ENCODE results near the gene SCNN1B. TPM values are rescaled to one million over a fixed set of nuclear protein-coding genes. Genes with fewer than 3 reads are reported as not detected.

Gene SCNN1B
- total RNA-seq, 6 experiments from 2014 or later, result not detected

- DNase-seq, result peak; percentile 86
- H3K4me1 Mint-ChIP-seq (ENCODE audit: low read depth), result peaks cover 23% of the 10 kb centered on the region
- TF ChIP-seq, protein P1, sequence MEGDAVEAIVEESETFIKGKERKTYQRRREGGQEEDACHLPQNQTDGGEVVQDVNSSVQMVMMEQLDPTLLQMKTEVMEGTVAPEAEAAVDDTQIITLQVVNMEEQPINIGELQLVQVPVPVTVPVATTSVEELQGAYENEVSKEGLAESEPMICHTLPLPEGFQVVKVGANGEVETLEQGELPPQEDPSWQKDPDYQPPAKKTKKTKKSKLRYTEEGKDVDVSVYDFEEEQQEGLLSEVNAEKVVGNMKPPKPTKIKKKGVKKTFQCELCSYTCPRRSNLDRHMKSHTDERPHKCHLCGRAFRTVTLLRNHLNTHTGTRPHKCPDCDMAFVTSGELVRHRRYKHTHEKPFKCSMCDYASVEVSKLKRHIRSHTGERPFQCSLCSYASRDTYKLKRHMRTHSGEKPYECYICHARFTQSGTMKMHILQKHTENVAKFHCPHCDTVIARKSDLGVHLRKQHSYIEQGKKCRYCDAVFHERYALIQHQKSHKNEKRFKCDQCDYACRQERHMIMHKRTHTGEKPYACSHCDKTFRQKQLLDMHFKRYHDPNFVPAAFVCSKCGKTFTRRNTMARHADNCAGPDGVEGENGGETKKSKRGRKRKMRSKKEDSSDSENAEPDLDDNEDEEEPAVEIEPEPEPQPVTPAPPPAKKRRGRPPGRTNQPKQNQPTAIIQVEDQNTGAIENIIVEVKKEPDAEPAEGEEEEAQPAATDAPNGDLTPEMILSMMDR (IDR thresholded peaks at IDR 0.05), result no peak
- H3K27me3 Mint-ChIP-seq (ENCODE audit: insufficient read depth), result 0 out of 2 replicates have a peak, but pooled peaks cover 2% of the 10 kb centered on the region
- no peaks in the 10 kb centered on the region for H3K36me3 Mint-ChIP-seq (ENCODE audit: low read depth)
- no peaks in the 10 kb centered on the region for H3K9me3 Mint-ChIP-seq
- H3K27ac Mint-ChIP-seq, result peak overlapping the region; percentile 67
- peak overlapping the region; percentile 13 for H3K4me3 Mint-ChIP-seq
These were observed 16.0 kb upstream of the SCNN1B start for GRCh38 chr16:23286131-23286532.

DNA sequence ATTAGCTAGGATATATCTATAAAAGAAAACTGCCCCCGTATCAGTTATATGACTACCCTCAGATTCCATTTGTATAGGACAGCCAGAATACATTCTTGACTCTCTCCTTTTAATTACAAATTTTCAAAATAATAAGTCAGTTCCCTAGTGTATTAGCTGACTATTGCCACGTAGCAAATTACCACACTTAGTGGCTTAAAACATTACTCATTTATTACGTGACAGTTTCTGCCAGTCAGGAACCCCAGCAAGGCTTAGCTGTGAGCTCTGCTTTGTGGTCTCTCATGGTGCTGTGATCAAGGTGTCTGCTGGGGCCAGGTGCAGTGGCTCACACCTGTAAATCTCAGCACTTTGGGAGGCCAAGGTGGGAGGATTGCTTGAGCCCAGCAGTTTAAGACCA is 13.9 kb upstream of the SCNN1B start:
- Mint-ChIP-seq H3K27ac (no peak overlapping the region), H3K9me3 (no peaks in the 10 kb centered on the region), H3K36me3 (ENCODE audit: low read depth) (no peaks in the 10 kb centered on the region), H3K4me3 (no peak overlapping the region), H3K4me1 (ENCODE audit: low read depth) (peaks cover 25% of the 10 kb centered on the region), H3K27me3 (ENCODE audit: insufficient read depth) (peaks cover 4% of the 10 kb centered on the region; the same call in 1 of the 2 replicates)
- TF ChIP-seq, protein P1 (IDR thresholded peaks at IDR 0.05), result no peak
- no peak for DNase-seq

DNA sequence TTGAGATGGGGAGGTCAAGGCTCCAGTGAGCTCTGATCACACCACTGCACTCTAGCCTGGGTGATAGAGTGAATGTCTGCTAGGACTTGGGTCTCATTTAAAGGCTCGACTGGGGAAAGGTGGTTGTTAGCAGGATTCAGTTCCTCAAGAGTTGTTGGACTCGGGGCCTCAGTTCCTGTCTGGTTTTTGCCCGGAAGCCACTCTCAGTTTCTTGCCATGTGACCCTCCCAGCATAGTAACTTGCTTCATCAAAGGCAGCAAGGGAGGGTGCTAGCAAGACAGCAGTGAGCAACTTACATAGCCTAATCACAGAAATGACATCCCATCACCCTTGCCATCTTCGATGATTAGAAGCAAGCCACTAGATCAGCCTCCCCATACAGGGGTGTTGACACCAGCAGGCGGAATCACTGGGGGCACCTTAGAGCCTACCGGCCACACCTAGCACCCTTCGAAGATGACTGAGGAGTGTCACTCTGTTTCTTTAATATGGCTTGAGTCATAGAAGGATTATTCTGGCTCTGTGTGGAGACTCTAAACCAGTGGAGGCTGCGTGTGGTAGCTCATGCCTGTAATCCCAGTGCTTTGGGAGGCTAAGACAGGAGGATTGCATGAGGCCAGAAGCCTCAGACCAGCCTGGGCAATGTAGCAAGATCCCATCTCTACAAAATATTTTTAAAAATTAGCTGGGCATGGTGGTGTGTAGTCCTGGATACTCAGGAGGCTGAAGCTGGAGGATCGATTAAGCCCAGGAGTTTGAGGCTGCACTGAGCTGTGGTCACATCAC is 13.2 kb upstream of the SCNN1B start:
- H3K4me1 Mint-ChIP-seq (ENCODE audit: low read depth), result peaks cover 27% of the 10 kb centered on the region
- no peak overlapping the region for H3K4me3 Mint-ChIP-seq
- H3K27ac Mint-ChIP-seq, result no peak overlapping the region
- H3K27me3 Mint-ChIP-seq (ENCODE audit: insufficient read depth), result peaks cover 4% of the 10 kb centered on the region; the same call in 1 of the 2 replicates
- no peaks in the 10 kb centered on the region for H3K36me3 Mint-ChIP-seq (ENCODE audit: low read depth)
- no peaks in the 10 kb centered on the region for H3K9me3 Mint-ChIP-seq
- TF ChIP-seq, protein P1 (IDR thresholded peaks at IDR 0.05), result no peak
- DNase-seq, result no peak

GRCh38 chr16:23290189-23291062 is 11.7 kb upstream of the SCNN1B start:
- Mint-ChIP-seq H3K4me3 (no peak overlapping the region), H3K4me1 (ENCODE audit: low read depth) (peaks cover 19% of the 10 kb centered on the region), H3K27ac (no peak overlapping the region), H3K36me3 (ENCODE audit: low read depth) (no peaks in the 10 kb centered on the region), H3K9me3 (no peaks in the 10 kb centered on the region), H3K27me3 (ENCODE audit: insufficient read depth) (peaks cover 4% of the 10 kb centered on the region; the same call in 1 of the 2 replicates)
- TF ChIP-seq, protein P1 (IDR thresholded peaks at IDR 0.05), result no peak
- no peak for DNase-seq

GRCh38 chr16:23293016-23293415 is 9.1 kb upstream of the SCNN1B start:
- DNase-seq, result no peak
- Mint-ChIP-seq H3K4me1 (ENCODE audit: low read depth) (0 out of 2 replicates have a peak, but pooled peaks cover 9% of the 10 kb centered on the region), H3K27me3 (ENCODE audit: insufficient read depth) (peaks cover 6% of the 10 kb centered on the region; the same call in 1 of the 2 replicates), H3K36me3 (ENCODE audit: low read depth) (no peaks in the 10 kb centered on the region), H3K27ac (no peak overlapping the region), H3K9me3 (no peaks in the 10 kb centered on the region), H3K4me3 (no peak overlapping the region)
- TF ChIP-seq, protein P1 (IDR thresholded peaks at IDR 0.05), result no peak

Data from HFFc6 (cell line).